Suprapubic skin (tissue), 4 donors: ENCODE results near the gene NOSIP.

Experiments
- EP300 ChIP-seq: sonication (generic); formaldehyde crosslinking; IDR thresholded peaks from one replicate; pipeline ENCODE4 v1.6.1; 2017; ENCODE audit warnings: antibody characterized with exemption
- POLR2A ChIP-seq, 2 donors: fragments of 450-650 bp; IDR thresholded peaks; one replicate each; pipeline ENCODE4 v1.6.1; 2017; ENCODE audit warnings: antibody characterized with exemption in 2 of 2, mild to moderate bottlenecking in 2 of 2, moderate library complexity in 2 of 2
- POLR2AphosphoS5 ChIP-seq, 3 donors: sonication (generic); formaldehyde crosslinking; IDR thresholded peaks; one replicate each; pipeline ENCODE4 v1.6.1; 2017; ENCODE audit warnings: antibody characterized with exemption in 3 of 3
- TF ChIP-seq, protein P1 (sequence below), 2 donors: fragments of 200-600 bp in 1 of 2; fragments of 450-650 bp in 1 of 2; sonication (generic) in 1 of 2; IDR thresholded peaks; one replicate each; pipeline ENCODE4 v1.5.1; 2016 to 2019; ENCODE audit warnings: antibody characterized with exemption in 2 of 2, mild to moderate bottlenecking in 1 of 2, moderate library complexity in 1 of 2

DNA sequence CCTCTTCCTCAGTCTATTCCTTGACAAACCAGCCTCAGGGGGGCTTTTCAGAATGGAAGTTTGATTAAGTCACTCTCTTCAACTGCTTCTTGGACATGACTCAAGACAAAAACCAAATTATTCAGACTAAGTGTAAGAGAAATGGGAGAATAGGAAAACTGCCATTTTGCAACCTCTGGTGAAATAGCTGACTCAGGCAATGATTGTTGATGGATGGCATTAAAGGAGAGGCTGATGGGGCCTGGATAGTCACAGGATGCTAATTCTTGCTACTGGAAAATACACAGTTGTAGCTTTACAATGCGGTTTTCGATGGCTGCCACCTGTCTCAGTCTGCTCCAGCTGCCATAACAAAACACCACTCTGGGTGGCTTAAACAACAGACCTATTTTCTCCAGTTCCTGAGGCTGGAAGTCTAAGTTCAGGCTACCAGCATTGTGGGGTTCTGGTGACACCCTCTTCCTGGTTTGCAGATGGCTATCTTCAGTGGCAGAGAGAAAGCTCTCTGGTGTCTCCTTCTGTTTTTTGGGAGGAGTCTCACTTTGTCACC is 6.1 kb downstream of the NOSIP start:
- TF ChIP-seq, protein P1, sequence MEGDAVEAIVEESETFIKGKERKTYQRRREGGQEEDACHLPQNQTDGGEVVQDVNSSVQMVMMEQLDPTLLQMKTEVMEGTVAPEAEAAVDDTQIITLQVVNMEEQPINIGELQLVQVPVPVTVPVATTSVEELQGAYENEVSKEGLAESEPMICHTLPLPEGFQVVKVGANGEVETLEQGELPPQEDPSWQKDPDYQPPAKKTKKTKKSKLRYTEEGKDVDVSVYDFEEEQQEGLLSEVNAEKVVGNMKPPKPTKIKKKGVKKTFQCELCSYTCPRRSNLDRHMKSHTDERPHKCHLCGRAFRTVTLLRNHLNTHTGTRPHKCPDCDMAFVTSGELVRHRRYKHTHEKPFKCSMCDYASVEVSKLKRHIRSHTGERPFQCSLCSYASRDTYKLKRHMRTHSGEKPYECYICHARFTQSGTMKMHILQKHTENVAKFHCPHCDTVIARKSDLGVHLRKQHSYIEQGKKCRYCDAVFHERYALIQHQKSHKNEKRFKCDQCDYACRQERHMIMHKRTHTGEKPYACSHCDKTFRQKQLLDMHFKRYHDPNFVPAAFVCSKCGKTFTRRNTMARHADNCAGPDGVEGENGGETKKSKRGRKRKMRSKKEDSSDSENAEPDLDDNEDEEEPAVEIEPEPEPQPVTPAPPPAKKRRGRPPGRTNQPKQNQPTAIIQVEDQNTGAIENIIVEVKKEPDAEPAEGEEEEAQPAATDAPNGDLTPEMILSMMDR (IDR thresholded peaks at IDR 0.05), result no peak
- TF ChIP-seq POLR2AphosphoS5 (IDR thresholded peaks at IDR 0.05), result no peak
- TF ChIP-seq POLR2A (IDR thresholded peaks at IDR 0.05), result no peak
- no peak for TF ChIP-seq EP300
